Keratinocyte (primary cell): ENCODE data around the gene MED17. TPM values are rescaled to one million over a fixed set of nuclear protein-coding genes. Genes with fewer than 3 reads are reported as not detected.

Source experiments
- DNase-seq: peaks from one replicate; pipeline ENCODE4 v3.0.0-alpha.2; 2011; ENCODE audit warnings: low read depth, missing footprints, low spot score
- FAIRE-seq: peaks from 2 replicates; lab custom pipeline; 2011; peaks lifted over from hg19 to GRCh38; lab: Jason Lieb, UNC
- H2AFZ ChIP-seq: 2 replicates; pipeline ENCODE4 v1.6.0; 2012; ENCODE audit warnings: low read length, control low read depth, inconsistent platforms; ENCODE audit not compliant: control insufficient read depth
- H3K27ac ChIP-seq: 2 replicates; pipeline ENCODE4 v1.5.1; 2011; ENCODE audit warnings: low read length; ENCODE audit not compliant: control insufficient read depth, insufficient read depth
- H3K27me3 ChIP-seq: 3 replicates; pipeline ENCODE4 v1.6.0; 2011; ENCODE audit warnings: low read length; ENCODE audit not compliant: control insufficient read depth, insufficient read depth; ENCODE audit errors: extremely low read depth
- H3K36me3 ChIP-seq, 2 experiments: 2 replicates in 1 of 2; 3 replicates in 1 of 2; pipeline ENCODE4 v1.5.1; 2011; ENCODE audit warnings: low read length in 2 of 2, mild to moderate bottlenecking in 1 of 2; ENCODE audit not compliant: control insufficient read depth in 2 of 2, insufficient read depth in 2 of 2; ENCODE audit errors: extremely low read depth in 1 of 2
- H3K4me1 ChIP-seq: 3 replicates; pipeline ENCODE4 v1.5.1; 2011; ENCODE audit warnings: low read length; ENCODE audit not compliant: control insufficient read depth, insufficient read depth; ENCODE audit errors: extremely low read depth
- H3K4me2 ChIP-seq: 3 replicates; pipeline ENCODE4 v1.6.0; 2011; ENCODE audit warnings: low read depth, low read length; ENCODE audit not compliant: control insufficient read depth, insufficient read depth; ENCODE audit errors: extremely low read depth
- H3K4me3 ChIP-seq, 3 experiments: fragments of 200-600 bp in 1 of 3; sonication (generic) in 1 of 3; 2 replicates in 2 of 3; 3 replicates in 1 of 3; pipeline ENCODE4 v1.5.1; 2011 to 2016; ENCODE audit warnings: low read length in 3 of 3, mild to moderate bottlenecking in 3 of 3, control low read depth in 2 of 3, inconsistent platforms in 1 of 3, low read depth in 1 of 3, mixed read lengths in 1 of 3, mixed run types in 1 of 3, moderate library complexity in 1 of 3; ENCODE audit not compliant: control insufficient read depth in 2 of 3, insufficient read depth in 2 of 3; ENCODE audit errors: extremely low read depth in 1 of 3
- H3K79me2 ChIP-seq: 2 replicates; pipeline ENCODE4 v1.6.0; 2012; ENCODE audit warnings: low read length; ENCODE audit not compliant: control insufficient read depth, insufficient read depth
- H3K9ac ChIP-seq: 3 replicates; pipeline ENCODE4 v1.6.0; 2011; ENCODE audit warnings: low read length; ENCODE audit not compliant: control insufficient read depth, insufficient read depth; ENCODE audit errors: extremely low read depth
- H3K9me1 ChIP-seq: 3 replicates; pipeline ENCODE4 v1.6.0; 2011; ENCODE audit warnings: low read length; ENCODE audit not compliant: control insufficient read depth, insufficient read depth; ENCODE audit errors: extremely low read depth
- H3K9me3 ChIP-seq: 2 replicates; pipeline ENCODE4 v1.5.1; 2012; ENCODE audit warnings: low read depth, low read length; ENCODE audit not compliant: control insufficient read depth
- H4K20me1 ChIP-seq: 3 replicates; pipeline ENCODE4 v1.6.0; 2011; ENCODE audit warnings: low read length; ENCODE audit not compliant: control insufficient read depth, insufficient read depth; ENCODE audit errors: extremely low read depth
- CTCF ChIP-seq, 3 experiments: IDR thresholded peaks in 1 of 3; conservative IDR thresholded peaks in 1 of 3; optimal IDR thresholded peaks in 1 of 3; 2 replicates in 2 of 3; 3 replicates in 1 of 3; pipeline versions ENCODE3 to v1.5.1; 2011; ENCODE audit warnings: low read length in 3 of 3, mild to moderate bottlenecking in 3 of 3, moderate library complexity in 2 of 3, control low read depth in 1 of 3, inconsistent platforms in 1 of 3; ENCODE audit not compliant: insufficient read depth in 2 of 3; ENCODE audit errors: extremely low read depth in 1 of 3
- EZH2 ChIP-seq: IDR thresholded peaks from one replicate; pipeline ENCODE4 v1.6.1; 2012; ENCODE audit warnings: inconsistent platforms, mild to moderate bottlenecking, low read length, moderate library complexity
- dilution Hi-C: fragments of 300-500 bp; cut with MboI; formaldehyde crosslinking; loops from one replicate; pipeline ENCODE4 v1.7.0; 2020; ENCODE audit warnings: low sequenced_read_pairs; ENCODE audit not compliant: extremely low pct_ligation_motif_present
- polyA plus RNA-seq, 5 experiments: library from polyadenylated mRNA; depleted of rRNA in 3 of 5; stranded (reverse) in 3 of 5; stranded (forward) in 1 of 5; unstranded in 1 of 5; fragments of >200 nt; gene quantifications; 1 replicate in 1 of 5; 2 replicates in 3 of 5; 3 replicates in 1 of 5; pipeline versions ENCODE4 v1.2.1 to v1.2.3, GENCODE V29; 2011 to 2012; ENCODE audit warnings: missing spikeins in 2 of 5, low read depth in 1 of 5, low replicate concordance in 1 of 5

Gene MED17
- polyA plus RNA-seq, 1 donor (not counting 4 experiments of a cell fraction or from before 2014, with no cell fraction given), result 25.1 TPM

- Histone ChIP-seq H3K9me1 (no peaks in the 10 kb centered on the region), H3K4me1 (peaks cover 21% of the 10 kb centered on the region), H2AFZ (no peak overlapping the region), H4K20me1 (no peaks in the 10 kb centered on the region), H3K36me3 (no peaks in the 10 kb centered on the region), H3K79me2 (no peaks in the 10 kb centered on the region), H3K4me2 (no peak overlapping the region), H3K27me3 (no peaks in the 10 kb centered on the region), H3K27ac (no peak overlapping the region), H3K9me3 (no peaks in the 10 kb centered on the region), H3K4me3 (no peak overlapping the region), H3K9ac (no peak overlapping the region)
- no peak for DNase-seq
- TF ChIP-seq CTCF (optimal IDR thresholded peaks at IDR 0.05 in 1 of 3, IDR thresholded peaks at IDR 0.05 in 1 of 3, conservative IDR thresholded peaks at IDR 0.05 in 1 of 3; ENCODE audit: extremely low read depth in 1 of 3, insufficient read depth in 2 of 3, low read length in 3 of 3) (no peak), EZH2 (no peak)
- no peak for FAIRE-seq
- dilution Hi-C loops, result no loop called here
These were observed 56.9 kb downstream of the MED17 start for GRCh38 chr11:93840981-93841380.

- FAIRE-seq, result no peak
- H2AFZ ChIP-seq, result no peak overlapping the region
- no peaks in the 10 kb centered on the region for H3K9me3 ChIP-seq
- no peak overlapping the region for H3K4me3 ChIP-seq
- no peak overlapping the region for H3K27ac ChIP-seq
- H3K27me3 ChIP-seq, result no peaks in the 10 kb centered on the region
- DNase-seq, result no peak
- H3K4me1 ChIP-seq, result peaks cover 23% of the 10 kb centered on the region
- H3K9ac ChIP-seq, result no peak overlapping the region
- no peaks in the 10 kb centered on the region for H3K79me2 ChIP-seq
- dilution Hi-C loops, result no loop called here
- H3K4me2 ChIP-seq, result no peak overlapping the region
- H3K36me3 ChIP-seq, result no peaks in the 10 kb centered on the region
- H3K9me1 ChIP-seq, result no peaks in the 10 kb centered on the region
- H4K20me1 ChIP-seq, result no peaks in the 10 kb centered on the region
- TF ChIP-seq CTCF (optimal IDR thresholded peaks at IDR 0.05 in 1 of 3, IDR thresholded peaks at IDR 0.05 in 1 of 3, conservative IDR thresholded peaks at IDR 0.05 in 1 of 3; ENCODE audit: extremely low read depth in 1 of 3, insufficient read depth in 2 of 3, low read length in 3 of 3) (no peak), EZH2 (no peak)
These were observed 57.4 kb downstream of the MED17 start for GRCh38 chr11:93841446-93841845.
